GM12864 (cell line): ENCODE results near the gene PSKH1.

ENCODE experiments used
- DNase-seq: peaks from one replicate; pipeline ENCODE4 v3.0.0-alpha.2; 2011; ENCODE audit warnings: low read depth
- H3K4me3 ChIP-seq: 2 replicates; pipeline ENCODE4 v1.5.1; 2011; ENCODE audit warnings: mild to moderate bottlenecking, low read depth, low read length, control low read depth
- CTCF ChIP-seq: IDR thresholded peaks from 2 replicates; pipeline ENCODE4 v1.5.1; 2011; ENCODE audit warnings: low read depth, mild to moderate bottlenecking, moderate library complexity, low read length, control low read depth, inconsistent platforms; ENCODE audit errors: missing control alignments

PSKH1 gene

DNA sequence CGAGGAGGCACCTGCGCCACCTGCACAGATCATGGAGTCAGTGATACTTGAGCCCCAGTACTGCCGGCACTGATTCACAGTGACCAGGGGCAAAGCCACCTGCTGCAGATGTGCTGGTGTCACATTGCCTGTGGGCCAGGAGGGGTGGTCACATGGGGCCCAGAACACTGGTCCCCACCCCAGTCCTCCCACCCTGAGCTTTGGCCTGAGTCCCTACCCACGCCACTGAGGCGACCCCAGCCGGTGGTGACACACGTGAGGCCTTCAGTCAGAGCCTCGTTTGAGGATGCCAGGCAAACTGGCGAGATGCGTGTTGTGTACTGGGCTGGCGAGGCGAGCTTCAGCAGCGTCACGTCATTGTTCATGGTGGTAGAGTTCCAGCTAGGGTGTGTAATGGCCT, 37.1 kb downstream of the PSKH1 start:
- TF ChIP-seq CTCF = no peak
- no peak for DNase-seq
- H3K4me3 ChIP-seq = no peak overlapping the region

GRCh38 chr16:67930678-67931211, 37.7 kb downstream of the PSKH1 start:
- H3K4me3 ChIP-seq = no peak overlapping the region
- no peak for TF ChIP-seq CTCF
- DNase-seq = no peak

DNA sequence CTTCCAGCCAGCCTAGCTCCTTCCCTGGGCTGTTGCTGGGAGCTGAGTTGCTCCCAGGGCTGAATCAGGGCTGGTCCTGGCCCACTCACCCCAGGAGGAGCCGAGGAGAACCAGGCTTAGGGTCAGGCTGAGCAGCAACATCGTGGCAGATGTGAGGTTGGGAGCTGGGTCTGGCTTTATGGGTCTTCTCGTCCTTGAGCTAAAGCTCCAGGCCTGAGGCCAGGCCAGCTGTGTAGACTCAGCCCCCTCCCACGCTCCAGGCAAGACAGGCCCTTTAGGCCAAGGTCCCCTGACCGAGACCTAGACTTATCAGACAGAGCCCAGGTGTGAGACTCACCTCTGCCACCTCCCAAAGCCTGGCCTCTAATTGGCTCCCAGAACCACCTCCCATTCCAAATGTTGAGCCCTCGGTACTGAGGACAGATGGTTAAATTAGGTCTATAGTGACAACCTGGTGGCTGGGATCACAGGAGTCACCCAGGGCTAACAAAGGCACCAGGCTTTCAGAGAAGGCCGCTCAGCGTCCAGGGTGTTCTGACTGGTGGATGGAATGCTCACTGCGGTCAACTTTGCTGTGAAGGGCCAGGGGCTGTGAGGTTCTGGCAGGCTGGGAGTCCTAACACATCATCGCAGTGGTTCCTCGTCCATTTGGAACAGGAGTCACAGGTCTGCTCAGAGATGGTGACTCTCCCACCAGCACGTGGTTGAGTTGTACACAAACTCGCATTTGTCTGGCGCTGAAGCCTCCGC, 38.8 kb downstream of the PSKH1 start, which contains the start of gene CTRL:
Gene CTRL (minus strand): TSS at position 151 of the 750 bp plus-strand sequence. CDS start 10 bp downstream, at position 141.
- TF ChIP-seq CTCF = no peak
- no peak within 1 kb of the TSS for H3K4me3 ChIP-seq
- no peak for DNase-seq

DNA sequence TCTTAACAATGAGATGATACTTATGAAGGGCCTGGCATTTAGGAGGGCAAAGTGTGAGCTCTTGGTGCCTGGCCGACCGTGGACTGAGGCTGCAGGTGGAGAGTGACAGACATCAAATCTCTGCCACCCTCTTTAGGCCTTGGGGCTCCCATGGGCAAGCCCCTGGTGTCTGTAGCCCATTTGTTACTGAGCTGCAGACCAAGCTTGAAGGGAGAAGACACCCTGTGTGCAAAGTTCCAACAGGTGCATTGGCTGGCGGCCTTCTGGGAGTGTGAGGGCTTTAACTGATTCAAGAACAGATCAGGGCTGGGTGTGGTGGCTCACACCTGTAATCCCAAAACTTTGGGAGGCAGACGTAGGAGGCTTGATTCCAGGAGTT, 39.4 kb downstream of the PSKH1 start:
- TF ChIP-seq CTCF = no peak
- DNase-seq = no peak
- no peak overlapping the region for H3K4me3 ChIP-seq

- no peak overlapping the region for H3K4me3 ChIP-seq
- no peak for DNase-seq
- no peak for TF ChIP-seq CTCF
Observed at GRCh38 chr16:67933805-67934204, 40.8 kb downstream of the PSKH1 start.

GRCh38 chr16:67934306-67935100, 41.4 kb downstream of the PSKH1 start:
- peak overlapping the region; percentile 81 for H3K4me3 ChIP-seq
- no peak for DNase-seq
- TF ChIP-seq CTCF = no peak
